Lower lobe of right lung (tissue), 2 donors: ENCODE results near the gene GOLT1A. TPM values are rescaled to one million over a fixed set of nuclear protein-coding genes. Genes with fewer than 3 reads are reported as not detected.

ENCODE experiments used
- ATAC-seq, 2 donors: fragments of 200-7000 bp; cut with Tn5 transposase; one replicate each; pipeline ENCODE4 v1.9.1; 2020 to 2022; ENCODE audit warnings: mild to moderate bottlenecking in 2 of 2, moderate library complexity in 2 of 2
- DNase-seq: peaks from one replicate; pipeline ENCODE4 v3.0.0-alpha.2; 2020
- H3K27ac ChIP-seq: fragments of 200-600 bp; one replicate; pipeline ENCODE4 v1.8.0; 2022
- H3K27me3 ChIP-seq: fragments of 200-600 bp; one replicate; pipeline ENCODE4 v1.8.0; 2022; ENCODE audit warnings: low read depth
- H3K36me3 ChIP-seq: fragments of 200-600 bp; one replicate; pipeline ENCODE4 v1.8.0; 2022; ENCODE audit warnings: mild to moderate bottlenecking
- H3K4me1 ChIP-seq: fragments of 200-600 bp; one replicate; pipeline ENCODE4 v1.8.0; 2022
- H3K4me3 ChIP-seq: fragments of 200-600 bp; one replicate; pipeline ENCODE4 v1.8.0; 2022; ENCODE audit warnings: mild to moderate bottlenecking
- H3K9me3 ChIP-seq: fragments of 200-600 bp; one replicate; pipeline ENCODE4 v1.8.0; 2022
- intact Hi-C: fragments of 100-400 bp; cut with DNase I; formaldehyde crosslinking; loops from one replicate; pipeline ENCODE4 v1.11.0; 2022
- total RNA-seq: library from RNA; stranded (reverse); fragmentation: NEBNext Ultra II Directional; extraction: Animal tissue kit (Norgen Biotek cat#: 25700); gene quantifications from one replicate; pipeline ENCODE4 v1.2.1, GENCODE V29; 2021
- TF ChIP-seq, protein P1 (sequence below): fragments of 200-600 bp; IDR thresholded peaks from one replicate; pipeline ENCODE4 v1.8.0; 2022; ENCODE audit warnings: antibody characterized with exemption, mild to moderate bottlenecking
- donor health status: DM: no; HTN: yes; CAD: no; lungs with severe emphysema.

The GOLT1A gene
- total RNA-seq, 1 donor from 2014 or later: 11.9 TPM

DNA sequence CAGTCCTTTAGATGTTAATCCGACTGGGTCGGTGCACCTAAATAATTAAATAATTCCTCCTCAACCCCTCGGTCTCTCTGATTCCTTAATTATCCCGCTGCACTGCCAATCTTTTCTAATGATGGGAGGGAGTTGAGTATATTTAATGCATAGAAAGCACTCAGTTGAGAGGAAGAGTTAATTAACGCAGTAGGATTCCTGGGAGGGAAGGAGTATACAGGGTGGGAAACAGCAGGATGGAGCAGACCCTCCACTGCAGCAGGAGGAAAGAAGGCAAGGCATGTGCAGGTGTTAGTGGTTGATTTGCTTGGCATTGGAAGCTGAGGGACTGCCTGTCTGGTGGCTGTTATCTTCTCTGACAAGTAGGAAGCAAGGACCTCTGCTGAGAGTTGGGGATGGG is 37.7 kb downstream of the GOLT1A start:
- Histone ChIP-seq H3K4me3 (no peak overlapping the region), H3K9me3 (no peaks in the 10 kb centered on the region), H3K27me3 (peaks cover 8% of the 10 kb centered on the region), H3K36me3 (no peaks in the 10 kb centered on the region), H3K27ac (no peak overlapping the region), H3K4me1 (no peaks in the 10 kb centered on the region)
- ATAC-seq (no peak), DNase-seq (peak; percentile 1)
- intact Hi-C loops: no loop called here
- TF ChIP-seq, protein P1, sequence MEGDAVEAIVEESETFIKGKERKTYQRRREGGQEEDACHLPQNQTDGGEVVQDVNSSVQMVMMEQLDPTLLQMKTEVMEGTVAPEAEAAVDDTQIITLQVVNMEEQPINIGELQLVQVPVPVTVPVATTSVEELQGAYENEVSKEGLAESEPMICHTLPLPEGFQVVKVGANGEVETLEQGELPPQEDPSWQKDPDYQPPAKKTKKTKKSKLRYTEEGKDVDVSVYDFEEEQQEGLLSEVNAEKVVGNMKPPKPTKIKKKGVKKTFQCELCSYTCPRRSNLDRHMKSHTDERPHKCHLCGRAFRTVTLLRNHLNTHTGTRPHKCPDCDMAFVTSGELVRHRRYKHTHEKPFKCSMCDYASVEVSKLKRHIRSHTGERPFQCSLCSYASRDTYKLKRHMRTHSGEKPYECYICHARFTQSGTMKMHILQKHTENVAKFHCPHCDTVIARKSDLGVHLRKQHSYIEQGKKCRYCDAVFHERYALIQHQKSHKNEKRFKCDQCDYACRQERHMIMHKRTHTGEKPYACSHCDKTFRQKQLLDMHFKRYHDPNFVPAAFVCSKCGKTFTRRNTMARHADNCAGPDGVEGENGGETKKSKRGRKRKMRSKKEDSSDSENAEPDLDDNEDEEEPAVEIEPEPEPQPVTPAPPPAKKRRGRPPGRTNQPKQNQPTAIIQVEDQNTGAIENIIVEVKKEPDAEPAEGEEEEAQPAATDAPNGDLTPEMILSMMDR: no peak

DNA sequence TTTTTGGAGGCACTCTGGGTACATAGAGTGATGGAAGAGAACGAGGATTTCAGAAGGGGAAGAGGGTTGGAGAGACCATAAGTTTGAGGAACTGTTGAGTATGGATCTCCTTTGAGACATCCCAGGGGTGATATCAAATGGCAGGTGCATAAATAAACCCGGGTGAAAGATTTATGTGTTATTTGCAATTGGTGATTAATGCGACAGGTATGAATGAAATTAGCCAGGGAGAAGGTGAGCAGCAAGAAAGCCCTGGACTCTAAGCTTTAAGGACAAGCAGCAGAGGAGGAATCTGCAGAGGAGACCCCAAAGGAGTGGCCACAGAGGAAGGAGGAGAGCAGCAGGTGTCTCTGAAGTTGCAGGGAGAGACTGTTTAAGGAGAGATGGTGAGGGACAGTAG is 38.8 kb downstream of the GOLT1A start:
- Histone ChIP-seq H3K4me1 (no peaks in the 10 kb centered on the region), H3K27me3 (peaks cover 8% of the 10 kb centered on the region), H3K27ac (no peak overlapping the region), H3K4me3 (no peak overlapping the region), H3K36me3 (no peaks in the 10 kb centered on the region), H3K9me3 (peaks cover 4% of the 10 kb centered on the region)
- ATAC-seq (no peak), DNase-seq (no peak)
- intact Hi-C loops: no loop called here
- TF ChIP-seq, protein P1: no peak

DNA sequence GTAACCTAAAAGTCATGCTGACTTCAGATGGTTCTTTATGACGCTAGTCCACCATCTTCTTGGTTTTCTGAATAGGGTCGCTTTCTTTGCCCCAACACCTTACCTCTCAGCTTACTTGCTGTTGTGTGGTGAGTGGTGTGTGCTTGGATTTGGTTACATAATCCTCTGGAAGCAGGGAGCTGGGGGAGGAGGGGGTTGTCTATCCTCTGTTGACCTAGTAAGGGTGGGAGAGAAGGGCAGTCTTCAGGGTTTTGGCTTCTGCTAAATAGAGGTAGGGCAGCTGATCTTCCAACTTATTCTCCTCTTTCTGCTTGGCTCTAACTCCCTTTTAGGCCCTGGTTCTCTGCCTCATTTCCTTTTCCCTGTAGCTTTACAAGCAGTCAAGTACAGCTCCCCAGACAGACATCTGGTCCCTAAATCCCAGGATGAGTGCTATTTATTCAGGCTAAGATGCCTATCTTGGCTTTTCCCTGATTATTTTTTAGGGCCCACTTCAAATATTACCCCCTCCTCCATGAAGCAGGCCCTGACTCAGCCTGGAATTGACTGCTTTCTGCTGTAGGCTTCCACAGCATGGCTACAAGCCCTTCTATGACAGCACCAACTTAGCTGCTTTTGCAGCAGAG is 41.3 kb downstream of the GOLT1A start:
- peaks cover 14% of the 10 kb centered on the region for H3K9me3 ChIP-seq
- no peaks in the 10 kb centered on the region for H3K36me3 ChIP-seq
- no peaks in the 10 kb centered on the region for H3K4me1 ChIP-seq
- ATAC-seq (no peak), DNase-seq (no peak)
- no peak overlapping the region for H3K27ac ChIP-seq
- peaks cover 4% of the 10 kb centered on the region for H3K27me3 ChIP-seq
- no peak overlapping the region for H3K4me3 ChIP-seq
- TF ChIP-seq, protein P1: no peak
- intact Hi-C loops: no loop called here

DNA sequence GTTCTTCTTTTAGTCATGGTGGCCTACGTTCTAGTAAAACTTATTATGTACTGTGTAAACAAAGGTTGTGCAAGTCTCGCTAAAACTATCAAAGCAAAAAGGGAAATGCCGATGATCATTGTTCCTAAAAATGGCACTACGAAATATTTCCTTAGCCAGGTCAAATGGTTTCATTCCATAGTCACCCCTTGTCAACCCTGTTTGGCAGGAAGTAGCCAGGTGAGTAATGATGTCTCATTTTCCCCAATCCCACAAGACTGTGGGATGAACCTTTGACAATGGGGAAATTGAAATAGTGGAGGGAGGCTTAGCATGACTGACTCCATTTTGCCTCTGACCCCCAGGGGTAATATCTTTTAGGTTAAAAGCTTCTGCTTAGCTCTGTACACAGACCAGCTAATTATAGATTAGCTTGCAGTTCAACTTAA is 42.0 kb downstream of the GOLT1A start:
- peak; percentile 46 to 59 for ATAC-seq
- Histone ChIP-seq H3K4me1 (no peaks in the 10 kb centered on the region), H3K9me3 (peaks cover 14% of the 10 kb centered on the region), H3K36me3 (no peaks in the 10 kb centered on the region), H3K4me3 (no peak overlapping the region), H3K27ac (no peak overlapping the region), H3K27me3 (peaks cover 4% of the 10 kb centered on the region)
- DNase-seq: no peak
- intact Hi-C loops: no loop called here
- TF ChIP-seq, protein P1: no peak

DNA sequence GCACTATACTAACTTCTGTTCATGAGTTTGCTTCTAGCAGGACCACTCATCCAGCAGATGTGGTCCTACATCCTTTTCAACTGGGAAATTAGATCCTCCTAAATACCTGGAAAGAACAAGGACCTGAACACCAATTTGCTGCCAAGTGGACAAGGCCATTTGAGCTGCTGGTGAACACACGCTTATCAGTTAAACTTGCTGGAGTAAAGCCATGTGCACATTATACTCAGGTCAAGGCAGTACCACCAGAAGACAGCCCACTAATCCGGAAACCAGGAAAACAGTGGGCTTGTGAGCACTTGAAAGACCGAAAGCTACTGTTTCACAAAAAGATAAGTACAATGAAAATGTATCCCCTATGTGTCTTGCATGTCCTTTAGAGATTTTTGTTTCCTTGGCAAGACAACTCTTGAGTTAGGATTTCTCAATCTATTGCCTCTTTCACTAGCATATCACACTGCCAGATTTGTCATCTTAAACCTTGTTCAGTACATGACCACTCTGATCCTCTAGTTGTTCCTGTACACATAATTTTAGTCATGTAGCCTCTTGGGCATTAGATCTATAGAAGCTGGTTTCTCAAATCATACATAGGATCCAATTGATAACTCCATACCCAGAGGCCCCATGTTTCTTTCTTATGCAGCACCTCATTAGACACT is 43.2 kb downstream of the GOLT1A start:
- Histone ChIP-seq H3K9me3 (peaks cover 14% of the 10 kb centered on the region), H3K4me3 (no peak overlapping the region), H3K27ac (no peak overlapping the region), H3K27me3 (peaks cover 4% of the 10 kb centered on the region), H3K36me3 (no peaks in the 10 kb centered on the region), H3K4me1 (no peaks in the 10 kb centered on the region)
- DNase-seq: no peak
- intact Hi-C loops: no loop called here
- TF ChIP-seq, protein P1: no peak
- no peak for ATAC-seq
